ENCODE results near the gene MRTFA.

Gene MRTFA

DNA sequence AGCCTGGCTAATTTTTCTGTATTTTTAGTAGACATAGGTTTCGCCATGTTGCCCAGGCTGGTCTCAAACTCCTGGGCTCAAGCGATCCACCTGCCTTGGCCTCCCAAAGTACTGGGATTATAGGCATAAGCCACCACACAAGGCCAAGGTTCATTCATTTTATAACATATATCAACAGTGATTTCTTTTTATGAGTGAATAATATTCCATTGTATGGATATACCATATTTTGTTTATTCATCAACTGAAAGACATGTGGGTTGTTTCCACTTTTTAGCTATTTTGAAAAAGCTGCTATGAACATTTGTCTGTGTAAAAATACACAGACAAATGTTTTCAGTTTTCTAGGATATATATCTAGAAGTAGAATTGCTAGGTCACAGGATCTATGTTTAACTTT lies 116.0 kb downstream of the MRTFA start:
- peaks cover 4% of the 10 kb centered on the region for H3K36me3 ChIP-seq (ENCODE audit: low read length)
- no peaks in the 10 kb centered on the region for H3K27me3 ChIP-seq (ENCODE audit: low read length)
- peaks cover 3% of the 10 kb centered on the region; the same call in 1 of the 2 replicates for H3F3A ChIP-seq (ENCODE audit: insufficient read depth)
- no peak overlapping the region for H3K4me3 ChIP-seq (ENCODE audit: insufficient read depth, low read length, poor library complexity, severe bottlenecking)
- peaks cover 90% of the 10 kb centered on the region for H3K79me2 ChIP-seq (ENCODE audit: insufficient read depth, low read length)
- no peaks in the 10 kb centered on the region for H3K9me2 ChIP-seq (replicated peaks; ENCODE audit: insufficient read depth, low read length)
- no peak overlapping the region for H3K9ac ChIP-seq (ENCODE audit: low read length)
- H3K9me3 ChIP-seq (ENCODE audit: insufficient read depth, low read length), result no peaks in the 10 kb centered on the region
- H4K20me1 ChIP-seq (ENCODE audit: low read depth, low read length), result no peaks in the 10 kb centered on the region
- H3K27ac ChIP-seq (ENCODE audit: low read depth, low read length), result no peak overlapping the region
- H2AFZ ChIP-seq (ENCODE audit: low read depth, low read length, severe bottlenecking), result no peak overlapping the region
- TF ChIP-seq EZH2phosphoT487 (conservative IDR thresholded peaks at IDR 0.05; ENCODE audit: low read length), result no peak
- TF ChIP-seq, protein P1, sequence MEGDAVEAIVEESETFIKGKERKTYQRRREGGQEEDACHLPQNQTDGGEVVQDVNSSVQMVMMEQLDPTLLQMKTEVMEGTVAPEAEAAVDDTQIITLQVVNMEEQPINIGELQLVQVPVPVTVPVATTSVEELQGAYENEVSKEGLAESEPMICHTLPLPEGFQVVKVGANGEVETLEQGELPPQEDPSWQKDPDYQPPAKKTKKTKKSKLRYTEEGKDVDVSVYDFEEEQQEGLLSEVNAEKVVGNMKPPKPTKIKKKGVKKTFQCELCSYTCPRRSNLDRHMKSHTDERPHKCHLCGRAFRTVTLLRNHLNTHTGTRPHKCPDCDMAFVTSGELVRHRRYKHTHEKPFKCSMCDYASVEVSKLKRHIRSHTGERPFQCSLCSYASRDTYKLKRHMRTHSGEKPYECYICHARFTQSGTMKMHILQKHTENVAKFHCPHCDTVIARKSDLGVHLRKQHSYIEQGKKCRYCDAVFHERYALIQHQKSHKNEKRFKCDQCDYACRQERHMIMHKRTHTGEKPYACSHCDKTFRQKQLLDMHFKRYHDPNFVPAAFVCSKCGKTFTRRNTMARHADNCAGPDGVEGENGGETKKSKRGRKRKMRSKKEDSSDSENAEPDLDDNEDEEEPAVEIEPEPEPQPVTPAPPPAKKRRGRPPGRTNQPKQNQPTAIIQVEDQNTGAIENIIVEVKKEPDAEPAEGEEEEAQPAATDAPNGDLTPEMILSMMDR (IDR thresholded peaks at IDR 0.05; ENCODE audit: insufficient read depth, low read length, poor library complexity, severe bottlenecking), result no peak
- no peak overlapping the region for H3K4me2 ChIP-seq (ENCODE audit: low read depth, low read length, poor library complexity, severe bottlenecking)

DNA sequence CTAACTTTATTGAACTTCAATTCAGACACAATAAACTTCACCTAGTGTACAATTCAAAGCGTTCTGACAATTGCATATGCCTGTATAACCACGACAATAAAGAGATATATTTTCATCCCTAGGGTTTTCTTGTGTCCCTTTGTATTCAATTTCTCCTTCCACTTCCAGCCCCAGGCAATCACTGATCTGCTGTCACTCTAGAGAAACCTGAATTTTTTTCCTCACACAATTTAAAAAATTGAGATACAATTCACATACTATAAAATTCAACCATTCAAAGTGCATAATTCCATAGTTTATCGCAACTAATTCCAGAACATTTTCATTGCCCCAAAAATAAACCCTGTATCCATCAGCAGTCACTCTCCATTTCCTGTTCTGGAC lies 116.6 kb downstream of the MRTFA start:
- Histone ChIP-seq H4K20me1 (ENCODE audit: low read depth, low read length) (no peaks in the 10 kb centered on the region), H3K9me3 (ENCODE audit: insufficient read depth, low read length) (no peaks in the 10 kb centered on the region), H3K79me2 (ENCODE audit: insufficient read depth, low read length) (peaks cover 89% of the 10 kb centered on the region), H3K27me3 (ENCODE audit: low read length) (no peaks in the 10 kb centered on the region), H3K4me2 (ENCODE audit: low read depth, low read length, poor library complexity, severe bottlenecking) (no peak overlapping the region), H3K9me2 (replicated peaks; ENCODE audit: insufficient read depth, low read length) (no peaks in the 10 kb centered on the region), H3K36me3 (ENCODE audit: low read length) (peaks cover 4% of the 10 kb centered on the region), H3K9ac (ENCODE audit: low read length) (no peak overlapping the region), H3K27ac (ENCODE audit: low read depth, low read length) (no peak overlapping the region), H3F3A (ENCODE audit: insufficient read depth) (no peaks in the 10 kb centered on the region), H2AFZ (ENCODE audit: low read depth, low read length, severe bottlenecking) (no peak overlapping the region), H3K4me3 (ENCODE audit: insufficient read depth, low read length, poor library complexity, severe bottlenecking) (no peak overlapping the region)
- no peak for TF ChIP-seq EZH2phosphoT487 (conservative IDR thresholded peaks at IDR 0.05; ENCODE audit: low read length)
- TF ChIP-seq, protein P1 (IDR thresholded peaks at IDR 0.05; ENCODE audit: insufficient read depth, low read length, poor library complexity, severe bottlenecking), result no peak

DNA sequence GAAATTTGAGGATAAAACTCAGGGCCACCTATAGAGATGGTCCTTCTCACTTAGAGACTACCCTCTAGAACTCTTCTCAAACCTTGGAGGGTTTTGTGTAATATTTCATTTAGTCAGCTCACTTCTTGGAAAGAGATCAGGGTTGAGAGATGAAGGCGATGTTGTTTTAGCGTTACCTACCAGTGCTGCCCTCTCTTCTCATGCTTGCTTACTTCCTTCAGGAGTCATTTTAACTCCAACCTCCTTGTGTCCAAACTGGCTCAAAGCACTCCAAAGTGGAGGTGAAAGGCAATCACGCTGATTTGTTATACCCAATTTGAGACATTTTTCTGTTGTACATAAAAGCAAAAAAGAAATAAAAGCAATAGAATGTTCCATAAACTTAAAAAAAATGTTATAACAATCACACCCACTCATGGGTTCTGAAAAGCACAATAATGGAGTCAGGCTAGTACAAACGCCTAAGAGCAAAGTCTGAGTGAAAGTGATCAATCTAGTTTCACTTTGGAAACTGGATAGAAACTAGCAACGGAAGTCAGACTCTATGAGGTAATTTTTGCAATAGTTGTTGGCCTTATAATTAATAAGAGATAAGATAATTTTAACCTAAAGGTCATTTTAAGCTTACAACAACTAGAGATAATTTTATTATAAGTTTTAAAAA lies 117.1 kb downstream of the MRTFA start:
- no peaks in the 10 kb centered on the region for H4K20me1 ChIP-seq (ENCODE audit: low read depth, low read length)
- no peak overlapping the region for H3K4me3 ChIP-seq (ENCODE audit: insufficient read depth, low read length, poor library complexity, severe bottlenecking)
- no peak overlapping the region for H3K9ac ChIP-seq (ENCODE audit: low read length)
- H3K4me2 ChIP-seq (ENCODE audit: low read depth, low read length, poor library complexity, severe bottlenecking), result no peak overlapping the region
- no peaks in the 10 kb centered on the region for H3K27me3 ChIP-seq (ENCODE audit: low read length)
- H3K79me2 ChIP-seq (ENCODE audit: insufficient read depth, low read length), result peaks cover 84% of the 10 kb centered on the region
- no peak overlapping the region for H2AFZ ChIP-seq (ENCODE audit: low read depth, low read length, severe bottlenecking)
- no peaks in the 10 kb centered on the region for H3F3A ChIP-seq (ENCODE audit: insufficient read depth)
- H3K36me3 ChIP-seq (ENCODE audit: low read length), result peaks cover 4% of the 10 kb centered on the region
- H3K9me2 ChIP-seq (replicated peaks; ENCODE audit: insufficient read depth, low read length), result no peaks in the 10 kb centered on the region
- no peak overlapping the region for H3K27ac ChIP-seq (ENCODE audit: low read depth, low read length)
- H3K9me3 ChIP-seq (ENCODE audit: insufficient read depth, low read length), result no peaks in the 10 kb centered on the region
- no peak for TF ChIP-seq EZH2phosphoT487 (conservative IDR thresholded peaks at IDR 0.05; ENCODE audit: low read length)
- TF ChIP-seq, protein P1 (IDR thresholded peaks at IDR 0.05; ENCODE audit: insufficient read depth, low read length, poor library complexity, severe bottlenecking), result no peak

Data from SU-DHL-6 (cell line).